ENCODE results near the gene DTX3L.
A peak's percentile ranks its signal among the peaks of the same experiment; 100 is the strongest.
"Not testable (repeated sequence)": the region's sequence is repeated elsewhere in the genome, so short reads cannot be mapped to it uniquely, and the experiment has no call there.

DTX3L gene

DNA sequence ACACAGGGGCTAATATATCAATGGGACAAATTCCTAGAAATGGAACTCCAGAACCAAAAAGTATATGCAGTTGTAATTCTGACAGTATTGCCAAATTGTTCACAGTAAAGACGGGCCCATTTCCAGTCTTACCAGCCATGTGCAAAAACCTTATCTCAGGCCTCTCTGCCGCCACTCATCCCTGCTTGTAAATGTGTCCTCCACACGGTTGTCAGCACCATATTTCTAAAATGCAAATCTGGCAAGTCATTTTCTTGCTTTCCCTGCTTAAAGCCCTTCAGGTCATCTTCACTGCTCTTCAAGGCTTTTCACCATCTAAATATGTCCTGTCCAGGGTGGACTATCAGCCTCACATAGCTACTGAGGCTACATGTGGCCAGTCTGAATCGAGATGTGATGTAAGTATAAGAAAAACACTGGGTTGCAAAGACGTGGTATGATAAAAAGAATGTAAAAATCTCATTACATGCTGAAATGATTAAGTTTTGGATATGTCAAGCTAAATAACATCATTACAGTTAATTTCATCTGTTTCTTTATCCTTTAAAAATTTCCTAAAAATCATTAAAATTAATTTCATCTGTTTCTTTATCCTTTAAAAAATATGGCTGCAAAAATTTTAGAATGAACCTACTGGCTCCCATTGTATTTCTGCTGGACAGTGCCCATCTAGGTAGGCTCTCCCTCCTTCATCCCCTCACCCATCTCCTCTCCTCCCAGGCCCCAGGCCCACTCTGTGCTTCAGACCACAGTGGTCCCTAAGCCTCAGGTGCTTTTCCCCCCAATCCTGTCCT, 1.0 kb upstream of the DTX3L start:
- DNase-seq (ENCODE audit: insufficient read length) (no peak), FAIRE-seq (no peak)
- TF ChIP-seq TAF1 (IDR thresholded peaks at IDR 0.05; ENCODE audit: borderline replicate concordance, low read depth, low read length) (no peak), POLR2A (IDR thresholded peaks at IDR 0.05; ENCODE audit: low read depth, low read length) (no peak), POLR2AphosphoS5 (IDR thresholded peaks at IDR 0.05; ENCODE audit: low read depth, low read length) (no peak)

DNA sequence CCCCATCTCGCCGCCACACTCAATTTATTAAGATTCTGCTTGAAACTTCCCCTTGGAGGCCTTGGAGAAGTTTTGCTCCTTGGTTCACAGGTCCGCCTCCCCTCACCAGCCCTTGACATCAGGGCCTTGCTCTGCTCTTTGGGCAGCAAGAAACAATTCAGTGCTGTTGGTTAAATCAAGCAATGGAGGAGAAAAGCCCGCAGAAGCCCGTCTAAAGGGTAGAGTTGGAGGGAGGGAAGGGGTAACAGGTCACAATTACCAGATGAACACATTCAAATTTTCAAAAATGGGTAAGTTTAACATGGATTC, 467 bp upstream of the DTX3L start:
- FAIRE-seq (peak; percentile 64), DNase-seq (ENCODE audit: insufficient read length) (no peak)

DNA sequence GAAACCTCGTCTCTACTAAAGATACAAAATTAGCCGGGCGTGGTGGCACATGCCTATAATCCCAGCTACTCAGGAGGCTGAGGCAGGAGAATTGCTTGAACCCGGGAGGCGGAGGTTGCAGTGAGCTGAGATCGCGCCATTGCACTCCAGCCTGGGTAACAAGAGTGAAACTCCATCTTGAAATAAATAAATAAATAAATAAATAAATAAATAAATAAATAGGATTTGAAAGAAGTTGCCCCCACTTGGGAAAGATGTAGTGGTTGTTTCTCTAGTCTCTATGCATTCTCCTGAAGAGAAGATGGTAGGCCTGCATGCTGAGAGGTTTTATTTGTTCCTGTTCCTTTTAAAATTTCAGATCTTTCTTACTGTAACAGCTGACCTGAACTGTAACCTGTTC, 4.0 kb downstream of the DTX3L start:
- not testable (repeated sequence) for DNase-seq (ENCODE audit: insufficient read length); FAIRE-seq

More for the DNA sequence above, 467 bp upstream of the DTX3L start:
- TF ChIP-seq POLR2A (IDR thresholded peaks at IDR 0.05; ENCODE audit: low read depth, low read length) (no peak), TAF1 (IDR thresholded peaks at IDR 0.05; ENCODE audit: borderline replicate concordance, low read depth, low read length) (no peak), POLR2AphosphoS5 (IDR thresholded peaks at IDR 0.05; ENCODE audit: low read depth, low read length) (no peak)

DNA sequence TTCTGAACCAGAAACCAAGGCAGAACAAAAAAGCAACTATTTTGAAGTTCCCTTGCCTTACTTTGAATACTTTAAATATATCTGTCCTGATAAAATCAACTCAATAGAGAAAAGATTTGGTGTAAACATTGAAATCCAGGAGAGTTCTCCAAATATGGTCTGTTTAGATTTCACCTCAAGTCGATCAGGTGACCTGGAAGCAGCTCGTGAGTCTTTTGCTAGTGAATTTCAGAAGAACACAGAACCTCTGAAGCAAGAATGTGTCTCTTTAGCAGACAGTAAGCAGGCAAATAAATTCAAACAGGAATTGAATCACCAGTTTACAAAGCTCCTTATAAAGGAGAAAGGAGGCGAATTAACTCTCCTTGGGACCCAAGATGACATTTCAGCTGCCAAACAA, 4.6 kb downstream of the DTX3L start:
- DNase-seq (ENCODE audit: insufficient read length) (no peak), FAIRE-seq (no peak)
- TF ChIP-seq TAF1 (IDR thresholded peaks at IDR 0.05; ENCODE audit: borderline replicate concordance, low read depth, low read length) (no peak), POLR2AphosphoS5 (IDR thresholded peaks at IDR 0.05; ENCODE audit: low read depth, low read length) (no peak), POLR2A (IDR thresholded peaks at IDR 0.05; ENCODE audit: low read depth, low read length) (no peak)

- DNase-seq (ENCODE audit: insufficient read length): no peak
- FAIRE-seq: peak; percentile 96
- no peak for TF ChIP-seq TAF1 (IDR thresholded peaks at IDR 0.05; ENCODE audit: borderline replicate concordance, low read depth, low read length)
- no peak for TF ChIP-seq POLR2A (IDR thresholded peaks at IDR 0.05; ENCODE audit: low read depth, low read length)
- no peak for TF ChIP-seq POLR2AphosphoS5 (IDR thresholded peaks at IDR 0.05; ENCODE audit: low read depth, low read length)
Measured at GRCh38 chr3:122572940-122573412, 8.8 kb downstream of the DTX3L start.

- TF ChIP-seq TAF1 (IDR thresholded peaks at IDR 0.05; ENCODE audit: borderline replicate concordance, low read depth, low read length) (no peak; the same call in 1 of the 2 replicates), POLR2A (IDR thresholded peaks at IDR 0.05; ENCODE audit: low read depth, low read length) (peak; percentile 55; the same call in 1 of the 2 replicates)
- DNase-seq (ENCODE audit: insufficient read length): peak; percentile 40
- peak; percentile 100 for FAIRE-seq
Measured at GRCh38 chr3:122576174-122576940, 12.2 kb downstream of the DTX3L start.

- DNase-seq (ENCODE audit: insufficient read length): no peak
- peak; percentile 92 for FAIRE-seq
- TF ChIP-seq TAF1 (IDR thresholded peaks at IDR 0.05; ENCODE audit: borderline replicate concordance, low read depth, low read length) (peak; percentile 63; the same call in 1 of the 2 replicates), POLR2AphosphoS5 (IDR thresholded peaks at IDR 0.05; ENCODE audit: low read depth, low read length) (peak; percentile 82), POLR2A (IDR thresholded peaks at IDR 0.05; ENCODE audit: low read depth, low read length) (peak; percentile 80)
Measured at GRCh38 chr3:122577409-122578031, 13.4 kb downstream of the DTX3L start, which contains the start of gene PARP15. Gene PARP15, plus strand, starts transcription at chr3:122577650. Its CDS starts 18 bp downstream, at chr3:122577668.

DNA sequence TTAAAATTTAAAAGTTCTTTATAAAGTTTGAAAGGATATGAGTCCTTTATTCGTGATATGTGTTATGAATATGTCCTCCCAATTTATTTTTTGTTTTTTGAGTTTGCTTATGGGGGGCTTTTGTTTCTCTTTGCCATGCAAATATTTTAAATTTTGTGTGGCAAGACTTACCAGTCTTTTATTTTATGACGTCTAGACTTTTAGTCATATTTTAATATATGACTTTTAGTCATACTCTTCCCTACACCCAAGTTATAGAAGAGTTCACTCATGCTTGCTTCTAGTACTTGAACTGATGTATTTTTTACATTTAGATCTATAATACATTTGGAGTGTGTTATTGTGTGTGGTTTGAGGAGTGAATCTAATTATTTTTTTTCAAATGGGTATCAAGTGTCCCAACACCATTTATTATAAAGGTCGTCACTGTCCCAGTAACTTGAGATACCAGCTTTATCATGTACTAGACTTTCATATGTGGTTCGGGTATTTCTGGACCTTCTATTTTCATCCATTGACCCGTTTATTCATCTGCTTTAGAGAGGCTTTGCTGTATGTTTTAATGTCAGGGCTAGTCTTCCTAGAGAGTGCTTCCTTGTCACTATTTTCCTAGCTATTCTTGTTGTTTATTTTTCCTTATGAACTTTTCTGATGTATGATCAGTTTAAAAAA, 14.1 kb downstream of the DTX3L start:
- DNase-seq (ENCODE audit: insufficient read length): no peak
- TF ChIP-seq TAF1 (IDR thresholded peaks at IDR 0.05; ENCODE audit: borderline replicate concordance, low read depth, low read length): no peak
- no peak for TF ChIP-seq POLR2A (IDR thresholded peaks at IDR 0.05; ENCODE audit: low read depth, low read length)
- no peak for TF ChIP-seq POLR2AphosphoS5 (IDR thresholded peaks at IDR 0.05; ENCODE audit: low read depth, low read length)
- peak; percentile 40 for FAIRE-seq

DNA sequence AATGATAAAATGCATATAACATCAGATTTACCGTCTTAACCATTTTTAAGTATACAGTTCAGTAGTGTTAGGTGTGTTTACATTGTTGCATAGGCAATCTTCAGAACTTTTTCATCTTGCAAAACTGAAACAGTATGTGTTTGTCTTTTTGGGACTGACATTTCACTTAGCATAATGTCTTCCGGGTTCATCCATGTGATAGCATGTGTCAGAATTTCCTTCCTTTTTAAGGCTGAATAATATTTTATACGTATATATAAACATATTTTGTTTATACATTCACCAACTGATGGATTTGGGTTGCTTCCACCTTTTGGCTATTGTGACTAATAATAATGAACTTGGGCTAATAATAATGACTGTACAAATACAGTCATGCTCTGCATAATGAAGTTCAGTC, 16.3 kb downstream of the DTX3L start:
- DNase-seq (ENCODE audit: insufficient read length) (no peak), FAIRE-seq (no peak)
- TF ChIP-seq TAF1 (IDR thresholded peaks at IDR 0.05; ENCODE audit: borderline replicate concordance, low read depth, low read length) (no peak), POLR2AphosphoS5 (IDR thresholded peaks at IDR 0.05; ENCODE audit: low read depth, low read length) (no peak), POLR2A (IDR thresholded peaks at IDR 0.05; ENCODE audit: low read depth, low read length) (no peak)

DNA sequence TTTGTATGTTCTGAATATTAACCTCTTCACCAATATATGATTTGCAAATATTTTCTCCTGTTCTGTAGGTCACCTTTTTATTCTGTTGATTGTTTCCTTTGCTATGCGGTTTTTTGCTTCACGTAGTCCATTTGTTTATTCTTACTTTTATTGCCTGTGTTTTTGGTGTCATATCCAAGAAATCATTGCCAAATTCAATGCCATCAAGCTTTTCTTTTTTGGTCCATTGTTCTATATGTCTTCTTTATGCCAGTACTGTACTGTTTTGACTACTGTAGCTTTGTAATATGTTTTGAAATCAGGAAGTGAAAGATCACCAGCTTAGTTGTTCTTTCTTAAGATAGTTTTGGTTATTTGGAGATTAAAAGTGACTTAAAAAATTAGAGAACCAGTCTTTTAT, 17.5 kb downstream of the DTX3L start:
- TF ChIP-seq POLR2A (IDR thresholded peaks at IDR 0.05; ENCODE audit: low read depth, low read length) (no peak), POLR2AphosphoS5 (IDR thresholded peaks at IDR 0.05; ENCODE audit: low read depth, low read length) (no peak), TAF1 (IDR thresholded peaks at IDR 0.05; ENCODE audit: borderline replicate concordance, low read depth, low read length) (no peak)
- DNase-seq (ENCODE audit: insufficient read length): no peak
- no peak for FAIRE-seq

DNA sequence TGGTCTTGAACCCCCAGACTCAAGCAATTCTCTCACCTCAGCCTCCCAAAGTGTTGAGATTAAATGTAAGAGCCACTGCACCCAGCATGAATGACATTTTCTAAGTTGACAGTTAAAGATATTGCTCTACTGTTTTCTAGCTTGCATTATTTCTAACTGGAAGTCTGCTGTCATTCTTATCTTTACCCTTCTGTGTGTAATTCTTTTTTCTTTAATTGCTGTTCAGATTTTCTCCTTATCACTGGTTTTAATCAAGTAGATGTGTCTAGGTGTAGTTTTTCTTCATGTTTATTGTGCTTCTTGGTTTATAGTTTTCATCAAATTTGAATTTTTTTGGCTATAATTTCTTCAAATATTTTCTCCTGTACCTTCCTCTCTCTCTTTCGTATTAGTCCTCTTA, 18.3 kb downstream of the DTX3L start:
- no peak for FAIRE-seq
- no peak for TF ChIP-seq POLR2AphosphoS5 (IDR thresholded peaks at IDR 0.05; ENCODE audit: low read depth, low read length)
- no peak for TF ChIP-seq TAF1 (IDR thresholded peaks at IDR 0.05; ENCODE audit: borderline replicate concordance, low read depth, low read length)
- TF ChIP-seq POLR2A (IDR thresholded peaks at IDR 0.05; ENCODE audit: low read depth, low read length): no peak
- DNase-seq (ENCODE audit: insufficient read length): no peak
